SK-N-SH (cell line): ENCODE results near the gene PFDN5. TPM values are rescaled to one million over a fixed set of nuclear protein-coding genes. Genes with fewer than 3 reads are reported as not detected.

Experiments
- CTCF ChIA-PET: fragments of 300-600, 350-600 bp; formaldehyde crosslinking; extraction: SDS; loops from one replicate; lab custom pipeline; 2021; lab: Yijun Ruan, JAX
- POLR2A ChIA-PET: fragments of 350-600 bp; sonication (Branson Sonifier 250); formaldehyde crosslinking; extraction: SDS; loops from one replicate; lab custom pipeline; 2020; ENCODE audit warnings: antibody characterized with exemption, inconsistent platforms; lab: Yijun Ruan, JAX
- DNase-seq: peaks from one replicate; pipeline ENCODE4 v3.0.0; 2012
- H2AFZ ChIP-seq: fragments of 200-600 bp; sonication (generic); 2 replicates; pipeline ENCODE4 v1.8.1; 2016; ENCODE audit warnings: antibody characterized with exemption, mild to moderate bottlenecking, low read depth
- H3F3A ChIP-seq: fragments of 200-600 bp; sonication (generic); replicated peaks from 2 replicates; pipeline ENCODE3; 2016; ENCODE audit warnings: antibody characterized with exemption, mild to moderate bottlenecking; ENCODE audit not compliant: insufficient read depth
- H3K27ac ChIP-seq, 2 experiments: fragments of 200-500 bp in 1 of 2; fragments of 200-600 bp in 1 of 2; sonication (Bioruptor generic) in 1 of 2; sonication (generic), shearing (Covaris generic) in 1 of 2; 2 replicates each; pipeline versions ENCODE4 v1.5.1 to v1.6.1; 2014 to 2016; ENCODE audit warnings: low read depth in 2 of 2, inconsistent platforms in 1 of 2, low read length in 1 of 2, mild to moderate bottlenecking in 1 of 2, mixed read lengths in 1 of 2
- H3K27me3 ChIP-seq: fragments of 200-600 bp; sonication (generic), shearing (Covaris generic); 2 replicates; pipeline ENCODE4 v1.6.1; 2016; ENCODE audit warnings: mixed run types; ENCODE audit not compliant: insufficient read depth
- H3K36me3 ChIP-seq, 2 experiments: fragments of 200-500 bp in 1 of 2; fragments of 200-600 bp in 1 of 2; sonication (Bioruptor generic) in 1 of 2; sonication (generic) in 1 of 2; replicated peaks in 1 of 2; 2 replicates each; pipeline versions ENCODE3 to v1.5.1; 2014 to 2016; ENCODE audit warnings: low read length in 1 of 2, mild to moderate bottlenecking in 1 of 2; ENCODE audit not compliant: insufficient read depth in 2 of 2, control insufficient read depth in 1 of 2
- H3K4me1 ChIP-seq, 2 experiments: fragments of 200-500 bp in 1 of 2; fragments of 200-600 bp in 1 of 2; sonication (Bioruptor generic) in 1 of 2; sonication (generic), shearing (Covaris generic) in 1 of 2; 2 replicates each; pipeline versions ENCODE4 v1.5.1 to v1.6.1; 2014 to 2016; ENCODE audit warnings: low read depth in 1 of 2, low read length in 1 of 2, mixed run types in 1 of 2; ENCODE audit not compliant: insufficient read depth in 2 of 2, control insufficient read depth in 1 of 2
- H3K4me2 ChIP-seq: fragments of 200-600 bp; sonication (generic), shearing (Covaris generic); 2 replicates; pipeline ENCODE4 v1.6.1; 2017; ENCODE audit warnings: mixed run types
- H3K4me3 ChIP-seq, 2 experiments: fragments of 200-500 bp in 1 of 2; fragments of 200-600 bp in 1 of 2; sonication (Bioruptor generic) in 1 of 2; sonication (generic), shearing (Covaris generic) in 1 of 2; 2 replicates each; pipeline versions ENCODE4 v1.5.1 to v1.8.1; 2014 to 2016; ENCODE audit warnings: low read depth in 2 of 2, inconsistent platforms in 1 of 2, low read length in 1 of 2, mild to moderate bottlenecking in 1 of 2, mixed read lengths in 1 of 2, moderate library complexity in 1 of 2
- H3K79me2 ChIP-seq: fragments of 200-600 bp; sonication (generic); 2 replicates; pipeline ENCODE4 v1.8.1; 2017; ENCODE audit warnings: mild to moderate bottlenecking; ENCODE audit not compliant: insufficient read depth
- H3K9ac ChIP-seq: fragments of 200-600 bp; sonication (generic); 2 replicates; pipeline ENCODE4 v1.6.1; 2017; ENCODE audit warnings: mixed run types
- H3K9me2 ChIP-seq: fragments of 200-600 bp; sonication (generic); 2 replicates; pipeline ENCODE4 v1.6.1; 2017; ENCODE audit warnings: mixed run types
- H3K9me3 ChIP-seq: fragments of 200-600 bp; sonication (generic); 2 replicates; pipeline ENCODE4 v1.6.1; 2017; ENCODE audit warnings: mixed run types, mild to moderate bottlenecking, moderate library complexity
- H4K20me1 ChIP-seq: fragments of 200-600 bp; sonication (generic); 2 replicates; pipeline ENCODE4 v1.6.1; 2017; ENCODE audit warnings: mild to moderate bottlenecking, mixed run types; ENCODE audit not compliant: insufficient read depth
- ELF1 ChIP-seq: IDR thresholded peaks from 2 replicates; pipeline ENCODE4 v1.4.0; 2012
- FOSL2 ChIP-seq: IDR thresholded peaks from 2 replicates; pipeline ENCODE4 v1.4.0; 2012; ENCODE audit warnings: low read depth, mild to moderate bottlenecking, moderate library complexity, borderline replicate concordance
- FOXJ3 ChIP-seq: sonication (generic); formaldehyde crosslinking; IDR thresholded peaks from 2 replicates; pipeline ENCODE4 v1.5.1; 2020; ENCODE audit warnings: mild to moderate bottlenecking, missing genetic modification reagents
- GABPA ChIP-seq: IDR thresholded peaks from 2 replicates; pipeline ENCODE4 v1.4.0; 2012; ENCODE audit warnings: low read depth, mild to moderate bottlenecking
- JUND ChIP-seq: IDR thresholded peaks from 2 replicates; pipeline ENCODE4 v1.4.0; 2012
- PBX3 ChIP-seq: IDR thresholded peaks from 2 replicates; pipeline ENCODE4; 2012
- POLR2AphosphoS5 ChIP-seq: IDR thresholded peaks from 2 replicates; pipeline ENCODE4 v1.6.1; 2012; ENCODE audit warnings: low read depth, low read length
- RAD21 ChIP-seq: IDR thresholded peaks from 2 replicates; pipeline ENCODE4 v1.6.1; 2012; ENCODE audit warnings: mild to moderate bottlenecking, low read length
- SIN3A ChIP-seq: IDR thresholded peaks from 2 replicates; pipeline ENCODE4 v1.6.1; 2012; ENCODE audit warnings: low read depth, mild to moderate bottlenecking, low read length, moderate library complexity, borderline replicate concordance
- SMC3 ChIP-seq: IDR thresholded peaks from 2 replicates; pipeline ENCODE4 v1.6.1; 2012; ENCODE audit warnings: low read depth, low read length, improper control_type of control experiment
- TCF12 ChIP-seq: IDR thresholded peaks from 2 replicates; pipeline ENCODE4 v1.4.0; 2012
- USF1 ChIP-seq: IDR thresholded peaks from 2 replicates; pipeline ENCODE4 v1.4.0; 2012; ENCODE audit warnings: low read depth, borderline replicate concordance
- YY1 ChIP-seq: IDR thresholded peaks from 2 replicates; pipeline ENCODE4 v1.4.0; 2012; ENCODE audit warnings: low read depth, mild to moderate bottlenecking
- WGBS: methylation state at CpG from one replicate; pipeline ENCODE4 v1.1.6; 2017; ENCODE audit warnings: low lambda C conversion rate; 5-methylcytosine and 5-hydroxymethylcytosine counted together
- polyA plus RNA-seq, 3 experiments: library from polyadenylated mRNA; depleted of rRNA; stranded (reverse); fragments of >200 nt; gene quantifications; 2 replicates each; pipeline ENCODE4 v1.2.3, GENCODE V29; 2012
- TF ChIP-seq, protein P1 (sequence below): fragments of 150-350 bp; IDR thresholded peaks from 2 replicates; pipeline ENCODE4 v1.6.1; 2016; ENCODE audit warnings: mild to moderate bottlenecking, low read depth, low read length
- TF ChIP-seq, protein P2 (sequence below): IDR thresholded peaks from 2 replicates; pipeline ENCODE4 v1.4.0; 2012; ENCODE audit warnings: low read depth
- TF ChIP-seq, protein P3 (sequence below): IDR thresholded peaks from 2 replicates; pipeline ENCODE4 v1.6.1; 2012; ENCODE audit warnings: mild to moderate bottlenecking, low read depth, low read length, moderate library complexity
- TF ChIP-seq, protein P4 (sequence below): IDR thresholded peaks from 2 replicates; pipeline ENCODE4 v1.4.0; 2012; ENCODE audit warnings: low read depth, borderline replicate concordance

The PFDN5 gene
- polyA plus RNA-seq, 1 of the 3 experiments (the other 2 are of a cell fraction): 1,198 TPM

DNA sequence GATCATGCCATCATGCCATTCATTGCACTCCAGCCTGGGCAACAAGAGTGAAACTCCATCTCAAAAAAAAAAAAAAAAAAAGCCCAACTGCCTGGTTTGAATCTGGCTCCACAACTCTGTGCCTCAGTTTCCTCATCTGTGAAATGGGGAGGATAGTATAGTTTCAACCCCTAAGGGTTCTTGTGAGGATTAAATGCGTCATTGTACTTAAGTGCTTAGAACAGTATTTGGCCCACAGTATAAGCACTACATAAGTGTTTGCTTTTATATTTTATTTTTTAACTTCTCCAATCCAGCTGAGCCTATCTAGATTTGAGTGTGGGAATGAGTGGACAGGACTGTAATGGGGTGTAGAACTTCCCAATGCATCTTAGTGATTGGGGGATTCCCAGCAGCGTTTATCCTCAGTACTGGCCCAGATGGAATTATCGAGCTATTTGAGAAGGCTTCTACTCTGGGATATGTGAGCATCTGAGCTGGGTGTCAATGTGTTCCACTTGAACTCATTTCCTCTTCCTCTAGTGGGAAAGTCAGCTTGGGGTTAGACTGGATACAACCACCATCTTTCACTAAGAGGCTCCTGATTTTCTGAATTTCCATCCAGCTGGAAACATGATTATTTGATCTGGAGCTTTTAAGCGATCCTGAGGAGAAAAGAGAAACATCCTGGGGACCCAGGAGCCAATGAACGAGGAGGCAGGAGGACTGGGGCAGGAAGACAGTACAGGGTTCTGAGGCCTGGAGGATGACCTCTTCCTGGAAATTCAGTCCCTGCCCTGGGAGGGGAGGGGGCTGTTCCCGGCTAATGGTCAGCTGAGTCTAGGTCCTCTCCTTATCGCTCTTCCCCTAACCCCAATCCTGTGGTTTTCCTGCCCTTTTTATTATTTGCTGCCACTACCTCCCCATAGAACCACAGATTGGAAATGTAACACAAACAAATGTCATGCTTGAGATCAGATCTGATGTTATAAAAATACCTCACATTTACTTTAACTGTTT lies 36.5 kb upstream of the PFDN5 start:
- POLR2A ChIA-PET: no interaction called here

More for the DNA sequence above, 36.5 kb upstream of the PFDN5 start:
- CTCF ChIA-PET: interaction anchor here (0.8 to 1.8 kb wide), 3 partner anchors 9 to 46 kb away, joined by 4 to 5 read pairs (median 4); partner anchors contain the start of gene ESPL1
- Histone ChIP-seq H3F3A (no peaks in the 10 kb centered on the region), H3K79me2 (peaks cover 12% of the 10 kb centered on the region), H2AFZ (no peak overlapping the region), H3K27ac (no peak overlapping the region), H3K4me2 (no peak overlapping the region), H3K4me3 (no peak overlapping the region), H3K9me3 (no peaks in the 10 kb centered on the region), H3K4me1 (no peaks in the 10 kb centered on the region; a peak in 1 of 4 replicates), H3K27me3 (no peaks in the 10 kb centered on the region), H3K9me2 (no peaks in the 10 kb centered on the region), H4K20me1 (no peaks in the 10 kb centered on the region), H3K36me3 (peaks cover 3 to 5% of the 10 kb centered on the region in 2 experiments), H3K9ac (no peak overlapping the region)
- DNase-seq: no peak
- WGBS: 81% methylated on average over 7 of the region's 7 CpGs
- TF ChIP-seq PBX3 (no peak), ELF1 (no peak), JUND (no peak), FOSL2 (no peak), GABPA (no peak), RAD21 (no peak), POLR2AphosphoS5 (no peak), FOXJ3 (no peak), YY1 (no peak), TCF12 (no peak), SMC3 (no peak), USF1 (no peak), SIN3A (no peak)
- TF ChIP-seq, protein P1, sequence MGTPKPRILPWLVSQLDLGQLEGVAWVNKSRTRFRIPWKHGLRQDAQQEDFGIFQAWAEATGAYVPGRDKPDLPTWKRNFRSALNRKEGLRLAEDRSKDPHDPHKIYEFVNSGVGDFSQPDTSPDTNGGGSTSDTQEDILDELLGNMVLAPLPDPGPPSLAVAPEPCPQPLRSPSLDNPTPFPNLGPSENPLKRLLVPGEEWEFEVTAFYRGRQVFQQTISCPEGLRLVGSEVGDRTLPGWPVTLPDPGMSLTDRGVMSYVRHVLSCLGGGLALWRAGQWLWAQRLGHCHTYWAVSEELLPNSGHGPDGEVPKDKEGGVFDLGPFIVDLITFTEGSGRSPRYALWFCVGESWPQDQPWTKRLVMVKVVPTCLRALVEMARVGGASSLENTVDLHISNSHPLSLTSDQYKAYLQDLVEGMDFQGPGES: no peak
- TF ChIP-seq, protein P2, sequence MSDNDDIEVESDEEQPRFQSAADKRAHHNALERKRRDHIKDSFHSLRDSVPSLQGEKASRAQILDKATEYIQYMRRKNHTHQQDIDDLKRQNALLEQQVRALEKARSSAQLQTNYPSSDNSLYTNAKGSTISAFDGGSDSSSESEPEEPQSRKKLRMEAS: no peak
- TF ChIP-seq, protein P3, sequence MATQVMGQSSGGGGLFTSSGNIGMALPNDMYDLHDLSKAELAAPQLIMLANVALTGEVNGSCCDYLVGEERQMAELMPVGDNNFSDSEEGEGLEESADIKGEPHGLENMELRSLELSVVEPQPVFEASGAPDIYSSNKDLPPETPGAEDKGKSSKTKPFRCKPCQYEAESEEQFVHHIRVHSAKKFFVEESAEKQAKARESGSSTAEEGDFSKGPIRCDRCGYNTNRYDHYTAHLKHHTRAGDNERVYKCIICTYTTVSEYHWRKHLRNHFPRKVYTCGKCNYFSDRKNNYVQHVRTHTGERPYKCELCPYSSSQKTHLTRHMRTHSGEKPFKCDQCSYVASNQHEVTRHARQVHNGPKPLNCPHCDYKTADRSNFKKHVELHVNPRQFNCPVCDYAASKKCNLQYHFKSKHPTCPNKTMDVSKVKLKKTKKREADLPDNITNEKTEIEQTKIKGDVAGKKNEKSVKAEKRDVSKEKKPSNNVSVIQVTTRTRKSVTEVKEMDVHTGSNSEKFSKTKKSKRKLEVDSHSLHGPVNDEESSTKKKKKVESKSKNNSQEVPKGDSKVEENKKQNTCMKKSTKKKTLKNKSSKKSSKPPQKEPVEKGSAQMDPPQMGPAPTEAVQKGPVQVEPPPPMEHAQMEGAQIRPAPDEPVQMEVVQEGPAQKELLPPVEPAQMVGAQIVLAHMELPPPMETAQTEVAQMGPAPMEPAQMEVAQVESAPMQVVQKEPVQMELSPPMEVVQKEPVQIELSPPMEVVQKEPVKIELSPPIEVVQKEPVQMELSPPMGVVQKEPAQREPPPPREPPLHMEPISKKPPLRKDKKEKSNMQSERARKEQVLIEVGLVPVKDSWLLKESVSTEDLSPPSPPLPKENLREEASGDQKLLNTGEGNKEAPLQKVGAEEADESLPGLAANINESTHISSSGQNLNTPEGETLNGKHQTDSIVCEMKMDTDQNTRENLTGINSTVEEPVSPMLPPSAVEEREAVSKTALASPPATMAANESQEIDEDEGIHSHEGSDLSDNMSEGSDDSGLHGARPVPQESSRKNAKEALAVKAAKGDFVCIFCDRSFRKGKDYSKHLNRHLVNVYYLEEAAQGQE: no peak
- TF ChIP-seq, protein P4, sequence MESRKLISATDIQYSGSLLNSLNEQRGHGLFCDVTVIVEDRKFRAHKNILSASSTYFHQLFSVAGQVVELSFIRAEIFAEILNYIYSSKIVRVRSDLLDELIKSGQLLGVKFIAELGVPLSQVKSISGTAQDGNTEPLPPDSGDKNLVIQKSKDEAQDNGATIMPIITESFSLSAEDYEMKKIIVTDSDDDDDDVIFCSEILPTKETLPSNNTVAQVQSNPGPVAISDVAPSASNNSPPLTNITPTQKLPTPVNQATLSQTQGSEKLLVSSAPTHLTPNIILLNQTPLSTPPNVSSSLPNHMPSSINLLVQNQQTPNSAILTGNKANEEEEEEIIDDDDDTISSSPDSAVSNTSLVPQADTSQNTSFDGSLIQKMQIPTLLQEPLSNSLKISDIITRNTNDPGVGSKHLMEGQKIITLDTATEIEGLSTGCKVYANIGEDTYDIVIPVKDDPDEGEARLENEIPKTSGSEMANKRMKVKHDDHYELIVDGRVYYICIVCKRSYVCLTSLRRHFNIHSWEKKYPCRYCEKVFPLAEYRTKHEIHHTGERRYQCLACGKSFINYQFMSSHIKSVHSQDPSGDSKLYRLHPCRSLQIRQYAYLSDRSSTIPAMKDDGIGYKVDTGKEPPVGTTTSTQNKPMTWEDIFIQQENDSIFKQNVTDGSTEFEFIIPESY: no peak
